ENCODE results near the gene TSPAN33.

DNA sequence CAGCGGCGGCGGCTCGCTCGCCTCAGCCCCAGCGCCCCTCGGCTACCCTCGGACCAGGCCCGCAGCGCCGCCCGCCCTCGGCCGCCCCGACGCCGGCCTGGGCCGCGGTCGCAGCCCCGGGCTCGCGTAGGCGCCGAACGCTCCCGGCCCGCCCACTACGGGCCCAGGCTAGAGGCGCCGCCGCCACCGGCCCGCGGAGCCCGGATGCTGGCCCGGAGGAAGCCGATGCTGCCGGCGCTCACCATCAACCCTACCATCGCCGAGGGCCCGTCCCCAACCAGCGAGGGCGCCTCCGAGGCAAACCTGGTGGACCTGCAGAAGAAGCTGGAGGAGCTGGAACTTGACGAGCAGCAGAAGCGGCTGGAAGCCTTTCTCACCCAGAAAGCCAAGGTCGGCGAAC is 18.2 kb upstream of the TSPAN33 start:
- TF ChIP-seq, protein P1, sequence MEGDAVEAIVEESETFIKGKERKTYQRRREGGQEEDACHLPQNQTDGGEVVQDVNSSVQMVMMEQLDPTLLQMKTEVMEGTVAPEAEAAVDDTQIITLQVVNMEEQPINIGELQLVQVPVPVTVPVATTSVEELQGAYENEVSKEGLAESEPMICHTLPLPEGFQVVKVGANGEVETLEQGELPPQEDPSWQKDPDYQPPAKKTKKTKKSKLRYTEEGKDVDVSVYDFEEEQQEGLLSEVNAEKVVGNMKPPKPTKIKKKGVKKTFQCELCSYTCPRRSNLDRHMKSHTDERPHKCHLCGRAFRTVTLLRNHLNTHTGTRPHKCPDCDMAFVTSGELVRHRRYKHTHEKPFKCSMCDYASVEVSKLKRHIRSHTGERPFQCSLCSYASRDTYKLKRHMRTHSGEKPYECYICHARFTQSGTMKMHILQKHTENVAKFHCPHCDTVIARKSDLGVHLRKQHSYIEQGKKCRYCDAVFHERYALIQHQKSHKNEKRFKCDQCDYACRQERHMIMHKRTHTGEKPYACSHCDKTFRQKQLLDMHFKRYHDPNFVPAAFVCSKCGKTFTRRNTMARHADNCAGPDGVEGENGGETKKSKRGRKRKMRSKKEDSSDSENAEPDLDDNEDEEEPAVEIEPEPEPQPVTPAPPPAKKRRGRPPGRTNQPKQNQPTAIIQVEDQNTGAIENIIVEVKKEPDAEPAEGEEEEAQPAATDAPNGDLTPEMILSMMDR (conservative IDR thresholded peaks at IDR 0.05 in 1 of 2, IDR thresholded peaks at IDR 0.05 in 1 of 2; ENCODE audit: extremely low read depth in 1 of 2, insufficient read depth in 1 of 2, low read depth in 1 of 2, low read length in 2 of 2), result no peak
- TF ChIP-seq EZH2 (IDR thresholded peaks at IDR 0.05; ENCODE audit: borderline replicate concordance, low read length), result no peak

Measured in mammary epithelial cell (primary cell).